Bronchial epithelial cell (primary cell): ENCODE measurements around the gene MYRF. TPM values are rescaled to one million over a fixed set of nuclear protein-coding genes. Genes with fewer than 3 reads are reported as not detected.

Experiments
- DNase-seq: peaks from one replicate; pipeline ENCODE4 v3.0.0-alpha.2; 2010; ENCODE audit warnings: low read depth
- FAIRE-seq: peaks from 2 replicates; lab custom pipeline; 2011; peaks lifted over from hg19 to GRCh38; lab: Jason Lieb, UNC
- H3K27me3 ChIP-seq: 2 replicates; pipeline ENCODE4 v1.5.1; 2011; ENCODE audit warnings: low read length; ENCODE audit not compliant: control insufficient read depth, insufficient read depth
- H3K36me3 ChIP-seq: 2 replicates; pipeline ENCODE4 v1.5.1; 2011; ENCODE audit warnings: low read length; ENCODE audit not compliant: control insufficient read depth, insufficient read depth
- H3K4me3 ChIP-seq: 2 replicates; pipeline ENCODE4 v1.5.1; 2011; ENCODE audit warnings: mild to moderate bottlenecking, low read depth, low read length, control low read depth
- CTCF ChIP-seq: IDR thresholded peaks from 2 replicates; pipeline ENCODE4 v1.5.1; 2011; ENCODE audit warnings: mild to moderate bottlenecking, moderate library complexity, low read length, control low read depth, inconsistent platforms; ENCODE audit not compliant: insufficient read depth, severe bottlenecking
- total RNA-seq: library from RNA; depleted of rRNA; stranded (reverse); fragments of >200 nt; gene quantifications from 2 replicates; pipeline ENCODE4 v1.2.1, GENCODE V29; 2014

The MYRF gene
- total RNA-seq, 1 donor from 2014 or later = under 0.01 TPM

- no peak for TF ChIP-seq CTCF
- no peak for FAIRE-seq
- no peaks in the 10 kb centered on the region for H3K36me3 ChIP-seq
- no peak overlapping the region for H3K4me3 ChIP-seq
- no peak for DNase-seq
- peaks cover 8% of the 10 kb centered on the region for H3K27me3 ChIP-seq
Measured at GRCh38 chr11:61716478-61717285, 35.8 kb upstream of the MYRF start.

GRCh38 chr11:61717286-61718033 is 35.0 kb upstream of the MYRF start:
- no peak for TF ChIP-seq CTCF
- Histone ChIP-seq H3K27me3 (peaks cover 8% of the 10 kb centered on the region), H3K36me3 (no peaks in the 10 kb centered on the region), H3K4me3 (no peak overlapping the region)
- FAIRE-seq (no peak), DNase-seq (no peak)

- DNase-seq = no peak
- H3K36me3 ChIP-seq = no peaks in the 10 kb centered on the region
- FAIRE-seq = no peak
- TF ChIP-seq CTCF = no peak
- H3K4me3 ChIP-seq = peak overlapping the region; percentile 19
- peaks cover 8% of the 10 kb centered on the region for H3K27me3 ChIP-seq
Measured at GRCh38 chr11:61718046-61718531, 34.3 kb upstream of the MYRF start.

- TF ChIP-seq CTCF = no peak
- Histone ChIP-seq H3K4me3 (peak overlapping the region; percentile 19), H3K36me3 (no peaks in the 10 kb centered on the region), H3K27me3 (peaks cover 8% of the 10 kb centered on the region)
- DNase-seq = no peak
- FAIRE-seq = no peak
Measured at GRCh38 chr11:61718621-61719302, 33.7 kb upstream of the MYRF start.

- Histone ChIP-seq H3K4me3 (no peak overlapping the region), H3K27me3 (peaks cover 8% of the 10 kb centered on the region), H3K36me3 (no peaks in the 10 kb centered on the region)
- FAIRE-seq = no peak
- no peak for TF ChIP-seq CTCF
- DNase-seq = no peak
Measured at GRCh38 chr11:61719978-61720377, 32.5 kb upstream of the MYRF start.
